MCF 10A (cell line): ENCODE data around the gene SPATA21. TPM values are rescaled to one million over a fixed set of nuclear protein-coding genes. Genes with fewer than 3 reads are reported as not detected.
"Not testable (repeated sequence)": the region's sequence is repeated elsewhere in the genome, so short reads cannot be mapped to it uniquely, and the experiment has no call there.

ENCODE experiments used
- Bru-seq: library from RNA; stranded (reverse); fragments of 400-500 nt; gene quantifications from one replicate; lab custom pipeline; 2021; lab: Mats Ljungman, UMichigan
- BruChase-seq, 2 experiments: library from RNA; stranded (reverse); fragments of 400-500 nt; gene quantifications; one replicate each; lab custom pipeline; 2021; lab: Mats Ljungman, UMichigan
- BruUV-seq: library from RNA; stranded (reverse); fragments of 400-500 nt; replicated peaks from 2 replicates; lab custom pipeline; 2021; lab: Mats Ljungman, UMichigan
- CTCF ChIA-PET: fragments of 300-600 bp; sonication (Branson Sonifier 250); formaldehyde crosslinking; extraction: SDS; loops from one replicate; lab custom pipeline; 2021; ENCODE audit warnings: antibody characterized with exemption, inconsistent platforms; lab: Yijun Ruan, JAX
- POLR2A ChIA-PET: fragments of 300-600, 350-650 bp; sonication (Branson Sonifier 250); formaldehyde crosslinking; extraction: SDS; loops from one replicate; lab custom pipeline; 2020; ENCODE audit warnings: antibody characterized with exemption, inconsistent platforms; lab: Yijun Ruan, JAX
- DNase-seq: peaks from one replicate; pipeline ENCODE4 v3.0.0-alpha.2; 2018; ENCODE audit not compliant: unreplicated experiment
- H3K27ac Mint-ChIP-seq: one replicate; pipeline ENCODE4 v1.8.0; 2022; ENCODE audit warnings: mild to moderate bottlenecking, low read depth, mixed read lengths; ENCODE audit not compliant: unreplicated experiment
- H3K27me3 Mint-ChIP-seq: one replicate; pipeline ENCODE4 v1.8.0; 2022; ENCODE audit warnings: mixed read lengths; ENCODE audit not compliant: insufficient read depth, unreplicated experiment
- H3K36me3 Mint-ChIP-seq: one replicate; pipeline ENCODE4 v1.8.0; 2022; ENCODE audit warnings: mild to moderate bottlenecking, moderate library complexity, mixed read lengths; ENCODE audit not compliant: insufficient read depth, unreplicated experiment
- H3K4me1 Mint-ChIP-seq: one replicate; pipeline ENCODE4 v1.8.0; 2022; ENCODE audit warnings: mixed read lengths; ENCODE audit not compliant: insufficient read depth, unreplicated experiment
- H3K4me3 Mint-ChIP-seq: one replicate; pipeline ENCODE4 v1.8.0; 2022; ENCODE audit warnings: mild to moderate bottlenecking, moderate library complexity, mixed read lengths; ENCODE audit not compliant: unreplicated experiment
- H3K9me3 Mint-ChIP-seq: one replicate; pipeline ENCODE4 v1.8.0; 2022; ENCODE audit warnings: mixed read lengths; ENCODE audit not compliant: unreplicated experiment
- CTCF ChIP-seq: fragments of 200-600 bp; IDR thresholded peaks from one replicate; pipeline ENCODE4 v1.8.0; 2022; ENCODE audit warnings: antibody characterized with exemption, mild to moderate bottlenecking; ENCODE audit not compliant: unreplicated experiment
- intact Hi-C: fragments of 100-400 bp; cut with micrococcal nuclease; formaldehyde crosslinking; loops from 2 replicates; pipeline ENCODE4 v1.14.1; 2022
- long read RNA-seq: library from polyadenylated mRNA; stranded (forward); transcript quantifications from one replicate; pipeline ENCODE4 v2.0.0, GENCODE V29; 2022
- total RNA-seq: library from RNA; stranded (reverse); gene quantifications from 2 replicates; pipeline ENCODE4 v1.2.3, GENCODE V29; 2022

Gene SPATA21, protein sequence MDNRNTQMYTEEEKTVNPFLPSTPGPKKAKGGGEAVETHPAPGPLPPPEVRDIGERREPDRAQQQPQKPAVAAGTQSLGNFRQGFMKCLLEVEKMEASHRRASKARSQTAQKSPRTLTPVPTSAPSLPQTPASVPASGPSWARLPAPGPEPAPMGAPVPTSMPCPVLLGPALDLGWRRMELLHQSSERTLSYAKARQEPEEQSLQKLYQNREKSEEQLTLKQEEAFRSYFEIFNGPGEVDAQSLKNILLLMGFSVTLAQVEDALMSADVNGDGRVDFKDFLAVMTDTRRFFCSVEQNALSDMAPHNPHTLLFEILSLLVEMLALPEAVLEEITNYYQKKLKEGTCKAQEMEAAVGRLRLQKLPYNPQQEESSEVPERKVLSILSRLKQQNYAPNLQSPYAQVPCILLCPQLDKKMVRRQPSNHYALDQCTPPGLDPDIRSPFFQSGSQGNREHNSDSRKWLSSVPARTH
- total RNA-seq (not detected in 2 replicates), Bru-seq, nascent RNA (percentile 6 among the genes with signal in this experiment), BruChase-seq, experiment 1, labeled RNA remaining after a 6-hour chase (percentile 3 among the genes with signal in this experiment), BruChase-seq, experiment 2, labeled RNA remaining after a 2-hour chase (not detected)
- long read RNA-seq, partial matches to known transcripts: 0 of 2 reads
- long read RNA-seq, other reads (novel, unspliced or antisense): 2 of 2 reads

DNA sequence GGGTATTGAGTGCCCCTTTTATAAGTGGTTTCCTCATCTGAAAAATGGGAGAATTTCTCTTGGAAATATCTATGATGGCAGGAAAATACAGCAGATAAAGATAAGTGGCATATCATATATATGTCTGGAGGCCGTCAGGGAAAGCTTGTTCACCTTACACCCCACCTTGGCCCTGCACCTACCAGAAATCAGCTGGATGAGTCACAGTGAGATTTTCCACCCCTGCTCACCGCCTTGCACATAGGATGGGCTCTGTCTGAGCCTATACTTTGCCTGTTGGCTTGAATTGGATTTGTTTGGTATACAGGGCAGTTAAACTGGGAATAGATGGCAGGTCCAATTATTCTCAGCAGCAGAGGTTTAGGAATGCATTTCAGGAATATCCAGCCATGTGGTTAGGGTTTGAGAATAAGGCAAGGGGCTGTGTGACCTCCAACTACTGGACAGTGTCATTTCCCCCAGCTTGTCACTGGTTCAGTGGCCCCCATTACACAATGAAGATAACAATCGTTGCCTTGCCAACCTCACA lies at the start of gene SPATA21:
SPATA21 (minus strand) TSS at position 479 of the 529 bp plus-strand sequence. CDS start 6,053 bp downstream, outside the sequence.
- POLR2A ChIA-PET: interaction anchor here (1.5 kb wide), 1 partner anchor 70 kb away, joined by 4 read pairs; no protein-coding TSS in a partner anchor
- intact Hi-C loops: no loop called here

GRCh38 chr1:16487011-16487410 lies 49.8 kb upstream of the SPATA21 start:
- BruUV-seq, POLR2A ChIA-PET, H3K9me3 Mint-ChIP-seq: not testable (repeated sequence)

More for the DNA sequence above, at the start of gene SPATA21:
- CTCF ChIA-PET: interaction anchor here (0.6 kb wide), 1 partner anchor 181 kb away, joined by 3 read pairs; no protein-coding TSS in a partner anchor
- H3K4me3 Mint-ChIP-seq: no peak within 1 kb of the TSS
- DNase-seq: no peak
- no peak for TF ChIP-seq CTCF
- no TSS peak for BruUV-seq
- H3K27me3 Mint-ChIP-seq: no peaks in the 10 kb centered on the region
- no peak within 1 kb of the TSS for H3K27ac Mint-ChIP-seq
- no peaks in the 10 kb centered on the region for H3K9me3 Mint-ChIP-seq
- peaks cover 11% of the 10 kb centered on the region for H3K4me1 Mint-ChIP-seq
- H3K36me3 Mint-ChIP-seq: no peaks in the 10 kb centered on the region

GRCh38 chr1:16486316-16486715 lies 49.1 kb upstream of the SPATA21 start:
- H3K9me3 Mint-ChIP-seq, H3K27me3 Mint-ChIP-seq, BruUV-seq, H3K4me1 Mint-ChIP-seq, POLR2A ChIA-PET, DNase-seq, H3K4me3 Mint-ChIP-seq, H3K27ac Mint-ChIP-seq, intact Hi-C loops: not testable (repeated sequence)
- H3K36me3 Mint-ChIP-seq: peaks cover 22% of the 10 kb centered on the region
- CTCF ChIA-PET: interaction anchor here (0.6 kb wide), 1 partner anchor 989 kb away, joined by 3 read pairs; no protein-coding TSS in a partner anchor

More at GRCh38 chr1:16487011-16487410, 49.8 kb upstream of the SPATA21 start:
- H3K27me3 Mint-ChIP-seq, H3K27ac Mint-ChIP-seq, CTCF ChIA-PET, DNase-seq, H3K4me1 Mint-ChIP-seq, H3K4me3 Mint-ChIP-seq, intact Hi-C loops: not testable (repeated sequence)
- peaks cover 18% of the 10 kb centered on the region for H3K36me3 Mint-ChIP-seq

DNA sequence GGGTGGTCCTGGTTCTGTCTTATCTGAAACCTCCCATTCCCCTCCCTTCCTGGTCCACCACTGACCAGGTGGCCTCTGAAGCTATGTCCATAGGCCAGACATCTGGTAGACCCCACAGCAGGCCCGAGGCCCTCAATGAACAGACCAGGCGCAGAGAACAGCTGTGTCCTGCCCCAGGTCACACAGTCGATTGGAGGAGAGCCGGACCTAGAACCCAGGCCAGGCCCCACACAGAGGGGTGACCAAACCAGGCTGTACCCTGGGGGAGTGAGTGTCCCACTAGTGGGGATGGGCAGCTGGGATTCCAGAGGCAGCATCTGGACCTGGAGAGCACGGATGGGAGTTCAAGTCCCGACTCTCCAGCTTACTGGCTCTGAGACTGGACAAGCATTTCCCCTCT lies 47.7 kb upstream of the SPATA21 start:
- POLR2A ChIA-PET: no interaction called here
- Mint-ChIP-seq H3K36me3 (peaks cover 34% of the 10 kb centered on the region), H3K27me3 (no peaks in the 10 kb centered on the region), H3K9me3 (no peaks in the 10 kb centered on the region), H3K4me3 (no peak overlapping the region), H3K27ac (no peak overlapping the region), H3K4me1 (no peaks in the 10 kb centered on the region)
- TF ChIP-seq CTCF: no peak
- no peak for DNase-seq
- CTCF ChIA-PET: interaction anchor here (0.6 kb wide), 2 partner anchors 407 to 447 kb away, joined by 3 read pairs; no protein-coding TSS in a partner anchor
- no TSS peak for BruUV-seq
- intact Hi-C loops: no loop called here
